ENCODE results near the gene TCHP. TPM values are rescaled to one million over a fixed set of nuclear protein-coding genes. Genes with fewer than 3 reads are reported as not detected.

The TCHP gene
- total and polyA plus RNA-seq, 8 donors: 8.4 to 20.9 (median 10.7) TPM

DNA sequence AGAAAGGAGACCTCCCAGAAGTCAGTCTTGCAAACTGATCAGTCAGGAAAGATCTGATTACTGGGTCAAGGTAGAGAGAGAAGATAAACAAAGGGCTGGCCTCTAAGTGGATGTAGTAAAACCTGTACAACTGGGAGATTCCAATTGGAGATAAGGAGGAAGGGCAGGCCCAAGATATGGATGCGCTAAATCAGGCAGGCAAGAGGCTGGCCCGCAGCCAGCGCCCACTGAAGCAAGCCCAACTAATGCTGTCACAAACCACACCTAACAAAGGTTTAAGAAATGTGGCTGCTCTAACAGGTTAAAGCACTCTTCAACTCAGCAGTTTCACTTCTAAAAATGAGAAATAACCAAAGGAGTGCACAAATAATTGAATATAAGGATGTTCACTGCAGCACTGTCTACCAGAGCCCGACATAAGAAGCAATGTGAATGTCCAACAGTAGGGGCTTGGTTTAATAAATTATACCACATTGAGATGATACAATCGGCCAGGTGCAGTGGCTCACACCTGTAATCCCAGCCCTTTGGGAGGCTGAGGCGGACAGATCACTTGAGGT, 24.4 kb upstream of the TCHP start:
- WGBS, 2 donors: 54 to 65% methylated on average over 6 of the region's 6 CpGs
- Histone ChIP-seq H3K36me3 (no peaks in the 10 kb centered on the region), H3K27ac (no peak overlapping the region), H3K4me3 (no peak overlapping the region), H3K9me3 (no peaks in the 10 kb centered on the region), H3K27me3 (no peaks in the 10 kb centered on the region), H3K4me1 (peaks cover 6 to 13% (median 7%) of the 10 kb centered on the region in 3 donors)
- no peak for DNase-seq
- TF ChIP-seq, protein P1, sequence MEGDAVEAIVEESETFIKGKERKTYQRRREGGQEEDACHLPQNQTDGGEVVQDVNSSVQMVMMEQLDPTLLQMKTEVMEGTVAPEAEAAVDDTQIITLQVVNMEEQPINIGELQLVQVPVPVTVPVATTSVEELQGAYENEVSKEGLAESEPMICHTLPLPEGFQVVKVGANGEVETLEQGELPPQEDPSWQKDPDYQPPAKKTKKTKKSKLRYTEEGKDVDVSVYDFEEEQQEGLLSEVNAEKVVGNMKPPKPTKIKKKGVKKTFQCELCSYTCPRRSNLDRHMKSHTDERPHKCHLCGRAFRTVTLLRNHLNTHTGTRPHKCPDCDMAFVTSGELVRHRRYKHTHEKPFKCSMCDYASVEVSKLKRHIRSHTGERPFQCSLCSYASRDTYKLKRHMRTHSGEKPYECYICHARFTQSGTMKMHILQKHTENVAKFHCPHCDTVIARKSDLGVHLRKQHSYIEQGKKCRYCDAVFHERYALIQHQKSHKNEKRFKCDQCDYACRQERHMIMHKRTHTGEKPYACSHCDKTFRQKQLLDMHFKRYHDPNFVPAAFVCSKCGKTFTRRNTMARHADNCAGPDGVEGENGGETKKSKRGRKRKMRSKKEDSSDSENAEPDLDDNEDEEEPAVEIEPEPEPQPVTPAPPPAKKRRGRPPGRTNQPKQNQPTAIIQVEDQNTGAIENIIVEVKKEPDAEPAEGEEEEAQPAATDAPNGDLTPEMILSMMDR (IDR thresholded peaks at IDR 0.05): no peak
- intact Hi-C loops (cut with DNase I): no loop called here
- no peak for ATAC-seq
- no peak for FAIRE-seq

DNA sequence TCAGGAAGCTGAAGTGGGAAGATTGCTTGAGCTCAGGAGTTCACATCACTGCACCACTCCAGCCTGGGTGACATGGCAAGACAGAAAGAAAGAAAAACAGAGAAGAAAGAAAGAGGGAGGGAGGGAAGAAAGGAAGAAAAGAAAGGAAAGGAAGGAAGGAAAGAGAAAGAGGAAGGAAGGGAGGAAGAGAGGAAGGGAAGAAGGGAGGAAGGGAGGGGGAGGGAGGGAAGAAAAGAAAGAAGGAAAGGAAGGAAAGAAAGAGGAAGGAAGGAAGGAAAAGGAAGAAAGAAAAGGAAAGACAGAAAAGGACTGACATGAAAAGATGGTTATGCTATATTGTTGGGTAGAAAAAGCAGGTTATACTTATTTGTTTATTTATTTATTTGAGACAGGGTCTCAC, 23.7 kb upstream of the TCHP start:
- no peak overlapping the region for H3K27ac ChIP-seq
- no peak for ATAC-seq
- H3K36me3 ChIP-seq: no peaks in the 10 kb centered on the region
- TF ChIP-seq, protein P1 (IDR thresholded peaks at IDR 0.05): no peak
- no peak overlapping the region for H3K4me3 ChIP-seq
- peaks cover 6 to 15% (median 7%) of the 10 kb centered on the region in 3 donors for H3K4me1 ChIP-seq
- no peaks in the 10 kb centered on the region for H3K9me3 ChIP-seq
- no peak for FAIRE-seq
- intact Hi-C loops (cut with DNase I): no loop called here
- no peak for DNase-seq
- no peaks in the 10 kb centered on the region for H3K27me3 ChIP-seq

DNA sequence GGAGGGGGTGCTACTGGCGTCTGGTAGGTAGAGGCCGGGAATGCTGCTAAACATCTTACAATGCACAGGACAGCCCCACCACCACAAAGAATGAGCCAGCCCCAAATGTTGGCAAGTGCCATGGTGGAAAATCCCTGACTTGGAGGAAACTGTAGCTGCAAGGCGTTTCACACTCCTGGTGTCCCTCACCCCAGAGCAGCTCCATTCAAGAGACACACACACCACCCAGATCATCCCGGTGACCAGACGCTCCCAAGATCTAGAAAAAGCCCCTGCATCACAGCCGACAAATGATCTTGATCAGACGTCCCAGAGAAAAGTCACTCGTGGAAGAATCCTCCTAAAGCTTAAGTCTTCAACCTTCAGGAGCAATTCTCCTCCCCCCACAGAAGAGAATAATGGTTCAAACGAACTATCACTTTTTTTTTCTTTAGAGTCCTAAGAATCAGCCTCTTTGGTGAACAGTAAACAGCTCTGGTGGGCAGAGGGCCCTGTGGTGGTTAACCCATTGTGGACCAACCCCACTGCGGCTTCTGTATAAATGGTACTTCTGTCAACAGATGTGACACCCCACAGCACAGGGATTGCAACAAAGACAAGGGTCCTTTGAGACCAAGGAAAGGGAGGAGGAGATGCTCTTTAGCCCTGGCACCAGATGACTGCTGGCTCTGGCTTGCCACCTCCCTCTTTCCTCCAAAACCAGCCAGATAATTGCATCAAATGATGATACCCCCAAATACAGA, 22.4 kb upstream of the TCHP start:
- Histone ChIP-seq H3K27ac (no peak overlapping the region), H3K4me1 (peaks cover 6 to 16% (median 7%) of the 10 kb centered on the region in 3 donors), H3K27me3 (no peaks in the 10 kb centered on the region), H3K9me3 (no peaks in the 10 kb centered on the region), H3K4me3 (no peak overlapping the region), H3K36me3 (no peaks in the 10 kb centered on the region)
- intact Hi-C loops (cut with DNase I): no loop called here
- ATAC-seq (no peak), FAIRE-seq (no peak), DNase-seq (no peak)
- WGBS, 2 donors: 66 to 74% methylated on average over 10 of the region's 10 CpGs
- TF ChIP-seq, protein P1 (IDR thresholded peaks at IDR 0.05): no peak

DNA sequence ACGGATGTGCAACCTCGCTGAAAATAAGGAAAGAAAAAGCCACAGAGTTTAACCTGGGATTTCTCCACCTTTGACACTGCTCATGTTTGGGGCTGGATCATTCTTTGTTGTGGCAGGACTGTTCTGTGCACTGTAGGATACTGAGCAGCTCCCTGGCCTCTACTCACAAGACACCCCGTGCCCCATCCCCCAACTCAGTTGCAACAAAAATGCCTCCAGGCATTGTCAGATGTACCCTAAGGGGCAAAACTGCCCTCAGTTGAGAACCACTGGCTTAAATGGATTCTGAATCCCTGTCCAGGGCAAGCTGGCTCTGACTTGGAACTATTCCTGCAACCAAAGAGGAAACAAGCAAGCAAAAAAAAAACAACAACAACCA, 21.8 kb upstream of the TCHP start:
- TF ChIP-seq, protein P1 (IDR thresholded peaks at IDR 0.05): no peak
- 93 to 94% methylated on average over 3 of the region's 3 CpGs for WGBS, 2 donors
- no peaks in the 10 kb centered on the region for H3K36me3 ChIP-seq
- no peaks in the 10 kb centered on the region for H3K9me3 ChIP-seq
- ATAC-seq (no peak), DNase-seq (no peak), FAIRE-seq (no peak)
- no peak overlapping the region for H3K4me3 ChIP-seq
- intact Hi-C loops (cut with DNase I): no loop called here
- H3K4me1 ChIP-seq: peaks cover 6 to 16% (median 7%) of the 10 kb centered on the region in 3 donors
- no peak overlapping the region for H3K27ac ChIP-seq
- no peaks in the 10 kb centered on the region for H3K27me3 ChIP-seq

DNA sequence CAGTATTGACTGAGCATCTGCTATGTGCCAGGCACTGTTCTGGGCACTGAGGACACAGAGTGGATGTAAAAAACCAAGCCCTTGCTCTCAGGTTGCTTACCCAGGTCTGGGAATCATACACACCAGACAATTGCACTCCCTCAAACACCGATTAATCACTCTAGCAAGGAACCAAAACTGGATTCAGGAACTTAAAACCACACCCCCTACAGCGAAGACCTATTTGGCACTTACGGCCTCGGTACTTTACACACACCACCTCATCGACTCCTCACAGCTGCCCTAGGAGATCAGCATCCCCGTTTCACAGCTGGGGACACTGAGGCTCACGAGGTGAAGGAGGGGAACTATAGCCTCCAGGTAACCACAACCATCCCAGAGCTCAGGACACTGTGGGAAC, 21.3 kb upstream of the TCHP start:
- Histone ChIP-seq H3K36me3 (no peaks in the 10 kb centered on the region), H3K27ac (no peak overlapping the region), H3K27me3 (no peaks in the 10 kb centered on the region), H3K4me1 (peaks cover 6 to 16% (median 7%) of the 10 kb centered on the region in 3 donors), H3K4me3 (peak overlapping the region in 2 of 4 donors; percentile 69 to 77), H3K9me3 (no peaks in the 10 kb centered on the region)
- FAIRE-seq: no peak
- TF ChIP-seq, protein P1 (IDR thresholded peaks at IDR 0.05): no peak
- intact Hi-C loops (cut with DNase I): no loop called here
- 46 to 59% methylated on average over 7 of the region's 7 CpGs for WGBS, 2 donors
- no peak for ATAC-seq
- DNase-seq: no peak

Data from pancreas (tissue), 10 donors.